ENCODE measurements around the gene DIP2B.

DIP2B gene

DNA sequence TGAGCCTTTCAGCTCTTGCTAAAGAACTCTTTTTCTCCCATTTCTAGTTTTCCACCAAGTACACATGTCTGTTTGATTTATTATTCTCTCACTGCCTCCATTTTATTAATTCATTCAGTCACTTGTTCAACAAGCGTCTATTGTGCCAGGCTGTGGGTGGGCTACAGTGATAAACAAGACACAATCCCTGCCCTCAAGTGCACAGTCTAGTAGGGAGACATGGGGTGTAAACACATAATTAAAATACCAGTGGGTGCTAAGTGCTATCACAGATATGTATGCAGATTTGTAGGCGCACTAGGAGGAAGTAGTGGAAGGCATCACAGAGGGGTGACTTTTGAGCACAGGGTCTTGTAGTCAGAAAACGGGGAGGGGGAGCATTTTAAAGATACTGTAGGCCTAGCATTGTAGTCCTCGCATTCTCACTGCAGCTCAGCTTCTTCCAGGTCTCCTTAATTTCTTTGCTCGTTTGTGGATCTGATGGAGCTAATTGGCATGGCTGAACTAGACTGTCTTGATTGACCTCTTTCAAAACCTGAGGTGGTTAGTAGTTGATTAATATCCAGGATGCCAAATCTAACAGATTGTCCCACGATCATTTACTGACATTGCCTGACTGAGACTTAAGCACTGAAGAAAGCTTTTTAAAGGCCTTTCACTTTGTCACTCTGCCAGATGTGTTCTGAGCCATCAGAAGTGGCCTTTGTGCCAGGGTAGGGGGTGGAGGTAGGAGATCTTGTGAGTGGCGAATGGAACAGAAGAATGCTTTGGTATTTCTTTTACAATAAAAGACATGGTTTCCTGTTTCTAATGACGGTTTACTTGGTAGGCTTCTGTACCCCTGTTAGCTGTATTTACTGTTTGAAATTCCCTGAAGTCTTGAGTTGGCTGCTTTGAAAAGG, 116.9 kb downstream of the DIP2B start:
- H3K4me3 ChIP-seq (ENCODE audit: low read length) = no peak overlapping the region
- DNase-seq (ENCODE audit: low read depth) = no peak
- TF ChIP-seq, protein P1, sequence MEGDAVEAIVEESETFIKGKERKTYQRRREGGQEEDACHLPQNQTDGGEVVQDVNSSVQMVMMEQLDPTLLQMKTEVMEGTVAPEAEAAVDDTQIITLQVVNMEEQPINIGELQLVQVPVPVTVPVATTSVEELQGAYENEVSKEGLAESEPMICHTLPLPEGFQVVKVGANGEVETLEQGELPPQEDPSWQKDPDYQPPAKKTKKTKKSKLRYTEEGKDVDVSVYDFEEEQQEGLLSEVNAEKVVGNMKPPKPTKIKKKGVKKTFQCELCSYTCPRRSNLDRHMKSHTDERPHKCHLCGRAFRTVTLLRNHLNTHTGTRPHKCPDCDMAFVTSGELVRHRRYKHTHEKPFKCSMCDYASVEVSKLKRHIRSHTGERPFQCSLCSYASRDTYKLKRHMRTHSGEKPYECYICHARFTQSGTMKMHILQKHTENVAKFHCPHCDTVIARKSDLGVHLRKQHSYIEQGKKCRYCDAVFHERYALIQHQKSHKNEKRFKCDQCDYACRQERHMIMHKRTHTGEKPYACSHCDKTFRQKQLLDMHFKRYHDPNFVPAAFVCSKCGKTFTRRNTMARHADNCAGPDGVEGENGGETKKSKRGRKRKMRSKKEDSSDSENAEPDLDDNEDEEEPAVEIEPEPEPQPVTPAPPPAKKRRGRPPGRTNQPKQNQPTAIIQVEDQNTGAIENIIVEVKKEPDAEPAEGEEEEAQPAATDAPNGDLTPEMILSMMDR (IDR thresholded peaks at IDR 0.05; ENCODE audit: insufficient read depth, low read depth, low read length, missing control alignments) = no peak

DNA sequence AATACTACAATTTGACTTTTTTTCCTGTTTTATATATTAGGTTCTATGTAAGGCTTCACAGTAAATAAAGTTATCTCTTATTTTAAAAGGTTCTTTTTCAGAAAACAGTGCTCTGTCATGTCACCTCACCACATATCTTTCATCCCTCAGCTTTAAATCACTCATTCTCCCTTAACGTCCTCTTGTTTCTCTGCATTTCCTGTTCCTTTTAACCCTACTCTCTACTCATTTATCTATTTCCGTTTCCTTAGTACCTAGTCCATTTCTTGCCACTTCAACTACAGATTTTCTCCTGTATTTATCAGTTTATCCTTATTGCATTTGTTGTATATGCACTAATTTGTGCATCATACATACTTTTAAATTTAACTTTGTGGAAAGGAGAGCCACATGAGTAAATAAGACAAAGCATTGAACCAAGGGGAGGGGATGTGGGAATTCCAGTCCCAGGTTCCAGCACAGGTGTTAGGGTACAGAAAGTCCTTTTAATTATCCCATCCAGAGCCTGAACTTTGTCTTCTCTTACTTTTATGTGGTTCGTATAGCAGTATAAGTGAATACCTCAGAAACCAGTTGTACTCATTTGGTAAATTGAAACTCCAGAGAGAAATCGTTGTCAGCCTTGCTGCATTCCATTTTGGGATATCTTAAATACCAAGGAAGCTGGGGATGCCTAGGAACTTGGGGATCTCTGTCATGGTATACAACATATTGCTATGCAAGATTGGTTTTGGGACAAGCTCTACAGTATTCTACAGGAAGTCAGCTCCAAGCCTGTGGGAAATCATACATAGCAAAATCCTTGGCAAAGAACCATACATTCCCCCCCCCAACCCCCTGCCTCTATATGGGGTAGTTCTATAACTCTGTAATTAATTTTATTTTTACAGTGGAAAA, 120.5 kb downstream of the DIP2B start:
- no peak for DNase-seq (ENCODE audit: low read depth)
- TF ChIP-seq, protein P1 (IDR thresholded peaks at IDR 0.05; ENCODE audit: insufficient read depth, low read depth, low read length, missing control alignments) = no peak

DNA sequence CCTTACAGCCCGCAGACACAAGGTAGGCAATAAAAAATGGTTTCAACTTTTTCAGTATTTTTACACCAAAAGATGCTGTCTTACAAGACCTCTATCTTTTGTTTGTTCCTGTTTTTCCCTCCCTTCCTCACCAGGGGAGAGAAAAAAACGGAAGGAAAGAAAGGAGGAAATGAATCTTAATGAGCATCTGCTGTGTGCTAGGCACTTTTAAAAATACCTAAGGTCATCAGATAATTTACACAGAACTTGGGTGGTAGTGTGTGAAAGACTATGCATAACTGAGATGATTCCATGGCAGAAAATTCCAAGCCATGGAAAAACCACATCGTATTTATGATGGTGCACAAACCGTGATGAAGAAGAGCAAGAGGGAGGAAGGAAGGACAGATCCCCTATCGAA, 121.2 kb downstream of the DIP2B start:
- no peak for DNase-seq (ENCODE audit: low read depth)
- H3K4me3 ChIP-seq (ENCODE audit: low read length) = no peak overlapping the region
- TF ChIP-seq, protein P1 (IDR thresholded peaks at IDR 0.05; ENCODE audit: insufficient read depth, low read depth, low read length, missing control alignments) = no peak

More for the DNA sequence above, 120.5 kb downstream of the DIP2B start:
- no peak overlapping the region for H3K4me3 ChIP-seq (ENCODE audit: low read length)

DNA sequence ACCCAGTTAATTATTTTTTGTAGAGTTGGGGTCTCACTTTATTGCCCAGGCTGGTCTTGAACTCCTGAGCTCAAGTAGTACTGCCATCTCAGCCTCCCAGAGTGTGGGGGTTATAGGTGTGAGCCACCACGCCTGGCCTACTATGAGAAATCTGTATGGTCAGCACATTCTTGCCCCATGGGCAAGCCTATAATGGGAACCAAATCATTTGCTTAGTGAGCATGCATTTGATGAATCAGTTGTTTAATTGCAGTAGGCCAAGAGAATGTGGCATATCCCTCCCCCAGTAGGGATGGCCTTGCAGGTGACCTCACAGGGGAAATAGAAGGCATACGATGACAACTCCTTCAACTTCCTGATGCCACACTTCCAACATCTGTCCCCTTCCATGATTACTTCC, 122.7 kb downstream of the DIP2B start:
- no peak for DNase-seq (ENCODE audit: low read depth)
- TF ChIP-seq, protein P1 (IDR thresholded peaks at IDR 0.05; ENCODE audit: insufficient read depth, low read depth, low read length, missing control alignments) = no peak

DNA sequence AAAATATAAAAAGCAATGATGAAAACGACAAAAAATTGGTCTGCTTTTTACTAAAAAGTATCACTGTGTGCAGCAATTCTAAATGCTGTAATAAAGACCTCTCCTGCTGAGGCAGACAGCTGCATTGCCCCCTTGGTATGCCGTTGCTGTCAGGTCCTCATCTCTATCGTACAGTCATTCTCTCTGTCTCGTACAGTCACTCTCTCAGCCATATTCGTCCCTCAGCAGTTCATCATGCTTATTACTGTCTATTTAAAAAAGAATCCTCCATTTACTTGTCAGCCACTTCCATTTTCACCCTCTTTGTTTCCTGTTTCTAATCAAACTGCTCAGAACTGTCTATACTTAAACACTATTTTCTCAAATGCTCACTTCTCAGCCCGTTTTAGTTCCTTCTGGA, 123.6 kb downstream of the DIP2B start:
- TF ChIP-seq, protein P1 (IDR thresholded peaks at IDR 0.05; ENCODE audit: insufficient read depth, low read depth, low read length, missing control alignments) = no peak
- DNase-seq (ENCODE audit: low read depth) = no peak
- no peak overlapping the region for H3K4me3 ChIP-seq (ENCODE audit: low read length)

More for the DNA sequence above, 122.7 kb downstream of the DIP2B start:
- no peak overlapping the region for H3K4me3 ChIP-seq (ENCODE audit: low read length)

DNA sequence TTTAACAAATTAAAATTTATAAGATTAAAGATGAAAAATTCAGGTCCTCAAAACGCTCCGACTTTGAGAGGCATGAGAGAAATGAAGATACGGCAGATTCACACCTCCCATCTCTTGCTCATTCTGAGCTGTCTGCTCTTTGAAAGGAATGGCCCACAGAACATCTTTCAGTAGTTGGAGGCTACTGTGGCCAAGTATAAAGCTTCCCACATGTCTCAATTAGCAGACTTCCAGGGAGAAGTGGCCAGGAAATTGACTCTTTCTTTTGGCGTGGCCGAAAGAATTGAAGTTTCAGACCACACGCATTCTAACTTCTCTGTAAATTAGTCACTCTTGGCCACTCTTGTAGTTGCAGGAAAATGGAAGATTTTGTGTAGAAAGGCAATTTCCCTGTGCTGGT, 129.2 kb downstream of the DIP2B start:
- no peak for DNase-seq (ENCODE audit: low read depth)
- TF ChIP-seq, protein P1 (IDR thresholded peaks at IDR 0.05; ENCODE audit: insufficient read depth, low read depth, low read length, missing control alignments) = no peak
- H3K4me3 ChIP-seq (ENCODE audit: low read length) = no peak overlapping the region

Measured in epithelial cell of esophagus (primary cell).